ENCODE results near the gene DHDH. TPM values are rescaled to one million over a fixed set of nuclear protein-coding genes. Genes with fewer than 3 reads are reported as not detected.

Gene DHDH
- polyA plus RNA-seq, 3 donors = 4.6 to 7.4 (median 5.9) TPM

DNA sequence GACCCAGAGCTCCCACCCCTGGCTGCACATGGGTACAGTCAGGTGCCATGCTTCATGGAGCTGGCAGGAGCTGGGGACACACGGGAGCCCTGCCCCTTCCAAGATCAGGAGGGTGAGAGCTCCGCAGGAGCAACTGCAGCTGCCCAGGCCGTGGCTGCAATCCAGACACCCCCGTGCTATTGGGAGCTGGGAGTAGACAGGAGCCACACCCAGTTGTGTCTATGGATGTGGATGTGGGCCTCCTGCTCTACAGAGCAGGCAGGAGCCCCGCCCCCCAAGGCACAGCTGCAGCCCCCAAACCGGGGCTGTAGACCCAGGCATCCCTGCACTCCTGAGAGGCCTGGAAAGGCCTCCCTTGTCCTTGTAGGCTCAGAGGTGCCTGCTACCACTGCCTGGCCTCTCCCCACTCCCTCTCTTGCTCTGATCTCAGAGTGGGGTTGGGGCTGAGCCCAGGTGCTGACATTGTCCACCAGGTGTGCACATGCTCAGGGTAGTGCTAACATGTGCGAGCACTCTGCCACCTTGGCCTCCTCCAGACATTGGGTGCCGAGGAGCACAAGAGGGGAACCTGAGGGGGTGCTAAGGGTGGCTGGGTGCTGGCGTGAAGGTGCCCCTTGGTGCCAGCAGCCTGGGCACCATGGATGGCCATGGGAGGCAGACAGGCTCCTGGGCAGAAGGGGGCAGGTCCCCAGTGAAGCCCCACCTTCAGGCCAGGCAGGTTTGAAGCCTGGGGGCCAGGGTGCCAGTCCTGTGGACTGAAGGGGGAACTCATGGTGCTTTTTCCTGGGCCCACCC, 13.2 kb downstream of the DHDH start:
- DNase-seq (ENCODE audit: low read depth in 3 of 3, low spot score in 2 of 3) = no peak

DNA sequence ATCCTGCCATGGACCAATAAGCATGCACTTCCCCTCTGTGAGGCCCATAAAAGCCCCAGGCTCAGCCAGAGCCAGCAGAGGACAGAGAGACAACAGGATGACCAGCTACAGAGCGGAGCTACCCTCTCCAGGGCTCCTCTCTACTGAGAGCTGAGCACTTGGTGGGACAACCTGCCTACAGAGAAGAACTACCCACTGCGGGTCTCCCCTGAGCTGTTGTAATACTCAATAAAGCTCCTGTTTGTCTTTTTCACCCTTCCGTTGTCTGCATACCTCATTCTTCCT, 13.7 kb downstream of the DHDH start:
- no peak for DNase-seq (ENCODE audit: low read depth in 3 of 3, low spot score in 2 of 3)

DNA sequence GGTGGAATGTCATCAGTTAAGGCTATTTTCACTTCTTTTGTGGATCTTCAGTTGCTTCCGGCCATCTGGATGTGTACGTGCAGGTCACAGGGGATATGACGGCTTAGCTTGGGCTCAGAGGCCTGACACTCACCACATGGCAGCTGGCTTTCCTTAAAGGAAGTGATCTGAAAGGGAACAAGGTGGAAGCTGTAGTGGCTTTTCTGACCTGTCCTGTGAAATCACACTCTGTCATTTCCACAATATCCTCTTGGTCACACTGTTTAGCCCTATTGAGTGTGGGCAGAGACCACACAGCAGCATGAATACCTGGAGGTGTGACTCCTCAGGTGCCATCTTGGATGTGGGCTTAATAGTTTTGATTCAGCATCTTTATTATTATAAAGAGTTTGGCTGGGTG, 16.7 kb downstream of the DHDH start:
- no peak for DNase-seq (ENCODE audit: low read depth in 3 of 3, low spot score in 2 of 3)

DNA sequence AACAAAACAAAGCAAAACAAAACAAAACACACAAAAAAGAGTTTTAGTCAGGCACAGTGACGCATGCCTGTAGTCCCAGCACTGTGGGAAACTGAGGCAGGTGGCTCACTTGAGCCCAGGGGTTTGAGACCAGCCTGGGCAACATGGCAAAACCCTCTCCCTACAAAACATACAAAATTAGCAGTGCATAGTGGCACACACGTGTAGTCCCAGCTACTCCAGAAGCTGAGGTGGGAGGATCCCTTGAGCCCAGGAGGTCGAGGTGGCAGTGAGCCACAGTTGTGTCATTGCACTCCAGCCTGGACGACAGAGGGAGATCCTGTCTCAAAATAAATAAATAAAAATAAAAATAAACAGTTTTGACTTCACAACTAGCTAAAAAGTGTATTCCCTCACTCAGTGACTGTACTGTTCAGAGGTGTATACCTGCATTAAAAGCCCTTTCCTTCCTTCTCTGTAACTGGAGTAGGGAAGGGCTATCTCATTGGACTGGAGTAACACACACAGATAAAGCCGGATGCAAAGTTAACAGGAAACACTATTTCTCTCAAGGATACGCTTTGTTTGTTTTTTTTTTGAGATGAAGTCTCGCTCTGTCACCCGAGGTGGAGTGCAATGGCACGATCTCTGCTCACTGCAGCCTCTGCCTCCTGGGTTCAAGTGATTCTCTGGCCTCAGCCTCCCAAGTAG, 17.5 kb downstream of the DHDH start:
- no peak for DNase-seq (ENCODE audit: low read depth in 3 of 3, low spot score in 2 of 3)

DNA sequence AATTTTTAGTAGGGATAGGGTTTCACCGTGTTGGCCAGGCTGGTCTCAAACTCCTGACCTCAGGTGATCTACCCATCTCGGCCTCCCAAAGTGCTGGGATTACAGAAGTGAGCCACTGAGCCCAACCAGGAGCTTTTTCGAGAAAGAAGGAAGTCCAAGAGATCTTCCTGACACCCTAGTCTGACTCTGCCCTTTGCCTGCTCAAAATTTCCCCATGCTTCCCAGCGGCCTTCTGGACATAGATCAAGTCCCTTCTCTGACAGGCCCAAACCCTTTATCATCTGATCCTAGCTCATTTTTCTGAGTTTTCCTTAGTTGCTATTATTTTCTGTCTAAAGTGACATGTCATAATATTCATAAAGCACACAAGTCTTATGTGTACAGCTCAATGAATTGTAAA, 19.6 kb downstream of the DHDH start:
- no peak for DNase-seq (ENCODE audit: low read depth in 3 of 3, low spot score in 2 of 3)

DNA sequence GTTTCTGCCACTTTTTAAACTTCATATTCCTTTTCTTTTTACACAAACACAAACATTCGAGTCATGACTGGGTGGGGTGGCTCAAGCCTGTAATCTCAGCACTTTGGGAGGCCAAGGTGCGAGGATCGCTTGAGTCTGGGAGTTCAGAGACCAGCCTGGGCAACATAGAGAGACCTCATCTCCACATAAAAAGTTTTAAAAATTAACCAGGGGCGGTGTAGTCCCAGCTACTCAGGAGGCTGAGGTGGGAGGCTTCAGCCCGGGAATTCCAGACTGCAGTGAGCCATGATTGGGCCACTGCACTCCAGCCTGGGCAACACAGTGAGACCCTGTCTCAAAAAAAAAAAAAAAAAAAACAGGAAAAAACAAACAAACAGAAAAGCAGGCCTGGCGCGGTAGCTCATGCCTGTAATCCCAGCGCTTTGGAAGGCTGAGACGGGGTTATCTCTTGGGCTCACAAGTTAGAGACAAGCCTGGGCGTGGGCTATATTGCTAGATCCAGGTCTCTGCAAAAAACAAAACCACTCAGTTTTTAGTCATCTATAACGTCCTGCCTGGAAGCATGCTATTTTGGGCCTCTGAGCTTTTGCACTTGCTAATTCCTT, 20.6 kb downstream of the DHDH start:
- no peak for DNase-seq (ENCODE audit: low read depth in 3 of 3, low spot score in 2 of 3)

DNA sequence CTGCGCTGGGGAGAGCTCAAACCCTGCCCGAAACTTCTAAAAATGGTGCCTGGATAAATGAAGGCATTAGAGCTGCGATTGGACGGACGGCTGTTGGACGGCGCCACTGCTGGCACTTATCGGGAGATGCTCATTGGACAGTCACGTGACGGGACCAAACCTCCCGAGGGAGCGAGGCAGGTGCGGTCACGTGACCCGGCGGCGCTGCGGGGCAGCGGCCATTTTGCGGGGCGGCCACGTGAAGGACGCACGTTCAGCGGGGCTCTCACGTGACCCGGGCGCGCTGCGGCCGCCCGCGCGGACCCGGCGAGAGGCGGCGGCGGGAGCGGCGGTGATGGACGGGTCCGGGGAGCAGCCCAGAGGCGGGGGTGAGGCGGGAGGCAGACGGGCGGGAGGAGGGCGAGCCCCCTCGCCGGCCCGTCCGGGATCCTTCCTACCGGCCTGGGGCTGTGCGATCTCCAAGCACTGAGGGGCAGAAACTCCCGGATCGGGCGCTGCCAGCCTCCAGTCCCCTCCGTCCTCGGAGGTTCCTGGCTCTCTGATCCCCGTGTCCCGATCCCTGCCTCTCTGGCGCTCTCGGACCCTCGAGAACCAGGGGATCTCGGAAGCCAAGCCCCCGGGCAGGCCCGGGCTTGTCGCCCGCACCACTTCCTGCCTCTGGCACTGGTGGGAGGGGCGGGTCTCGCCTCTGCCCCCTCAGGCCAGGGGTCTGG, 21.3 kb downstream of the DHDH start, which contains the start of gene BAX:
Gene BAX, plus strand, starts transcription at position 281 of the 713 bp plus-strand sequence. Its CDS starts 54 bp downstream, at position 335.
- peak; percentile 79 to 88 (median 86) for DNase-seq (ENCODE audit: low read depth in 3 of 3, low spot score in 2 of 3)

DNA sequence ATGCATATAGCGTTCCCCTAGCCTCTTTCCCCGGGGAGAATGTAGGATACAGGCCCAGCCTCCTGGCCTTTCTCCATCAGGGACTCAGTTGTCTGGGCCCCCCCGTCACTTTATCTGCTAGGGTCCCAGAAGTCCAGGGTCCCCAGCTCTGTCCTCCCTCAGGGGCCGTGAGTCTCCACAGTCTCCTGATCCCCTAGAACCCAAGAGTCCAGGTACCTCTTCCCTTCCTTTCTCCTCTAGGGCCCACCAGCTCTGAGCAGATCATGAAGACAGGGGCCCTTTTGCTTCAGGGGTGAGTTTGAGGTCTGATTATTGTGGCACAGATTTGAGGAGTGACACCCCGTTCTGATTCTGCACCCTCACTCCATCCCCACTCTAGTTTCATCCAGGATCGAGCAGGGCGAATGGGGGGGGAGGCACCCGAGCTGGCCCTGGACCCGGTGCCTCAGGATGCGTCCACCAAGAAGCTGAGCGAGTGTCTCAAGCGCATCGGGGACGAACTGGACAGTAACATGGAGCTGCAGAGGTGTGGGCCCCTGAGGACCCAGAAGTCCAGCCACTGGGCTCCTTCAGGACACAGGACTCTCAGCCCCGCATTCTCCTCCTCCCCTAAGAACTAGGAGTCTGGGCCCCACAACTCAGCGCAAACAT, 21.9 kb downstream of the DHDH start:
- no peak for DNase-seq (ENCODE audit: low read depth in 3 of 3, low spot score in 2 of 3)

DNA sequence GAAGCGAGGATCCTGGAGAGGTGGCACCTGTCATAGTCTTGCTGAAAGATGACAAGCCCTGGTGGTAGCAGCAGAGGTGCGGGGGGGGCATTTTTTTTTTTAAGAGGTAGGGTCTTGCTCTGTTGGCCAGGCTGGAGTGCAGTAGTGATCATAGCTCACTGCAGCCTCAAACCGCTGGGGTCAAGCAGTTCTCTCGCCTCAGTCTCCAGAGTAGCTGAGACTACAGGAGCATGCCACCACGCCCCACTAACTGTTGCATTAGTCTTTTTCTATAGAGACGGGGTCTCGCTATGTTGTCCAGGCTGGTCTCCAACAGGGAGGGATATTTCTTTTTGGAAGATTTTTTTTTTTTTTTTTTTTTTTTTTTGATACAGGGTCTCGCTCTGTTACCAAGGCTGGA, 24.5 kb downstream of the DHDH start:
- no peak for DNase-seq (ENCODE audit: low read depth in 3 of 3, low spot score in 2 of 3)

DNA sequence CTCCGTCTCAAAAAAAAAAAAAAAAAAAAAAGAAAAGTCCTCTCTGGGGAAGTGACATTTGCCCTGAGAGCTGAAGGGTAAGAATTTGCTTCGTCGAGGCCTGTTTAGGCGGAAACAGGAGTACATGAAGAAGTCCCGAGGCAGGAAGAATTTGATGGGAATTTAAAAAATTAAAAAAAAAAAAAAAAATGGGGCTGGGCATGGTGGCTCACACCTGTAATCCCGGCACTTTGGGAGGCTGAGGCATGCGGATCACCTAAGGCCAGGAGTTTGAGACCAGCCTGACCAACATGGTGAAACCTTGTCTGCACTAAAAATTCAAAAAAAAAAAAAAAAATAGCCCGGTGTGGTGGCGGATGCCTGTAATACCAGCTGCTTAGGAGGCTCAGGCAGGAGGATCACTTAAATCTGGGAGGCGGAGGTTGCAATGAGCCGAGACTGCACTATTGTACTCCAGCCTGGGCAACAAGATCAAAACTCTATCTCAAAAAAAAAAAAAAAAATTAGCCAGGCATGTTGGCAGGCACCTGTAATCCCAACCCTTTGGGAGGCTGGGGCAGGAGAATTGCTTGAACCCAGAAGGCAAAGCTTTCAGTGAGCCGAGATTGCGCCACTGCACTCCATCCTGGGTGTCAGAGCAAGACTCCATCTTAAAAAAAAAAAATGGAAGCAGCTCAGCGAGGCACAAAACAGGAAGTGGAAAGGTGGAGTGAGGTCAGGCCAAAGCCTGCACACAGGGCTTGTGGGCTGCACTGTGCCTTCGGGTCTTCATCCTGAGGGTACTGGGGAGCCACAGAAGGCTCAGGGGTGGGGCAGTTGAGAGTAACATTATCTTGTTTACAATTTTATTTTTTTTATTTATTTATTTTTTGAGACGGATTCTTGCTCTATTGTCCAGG, 26.1 kb downstream of the DHDH start:
- no peak for DNase-seq (ENCODE audit: low read depth in 3 of 3, low spot score in 2 of 3)

DNA sequence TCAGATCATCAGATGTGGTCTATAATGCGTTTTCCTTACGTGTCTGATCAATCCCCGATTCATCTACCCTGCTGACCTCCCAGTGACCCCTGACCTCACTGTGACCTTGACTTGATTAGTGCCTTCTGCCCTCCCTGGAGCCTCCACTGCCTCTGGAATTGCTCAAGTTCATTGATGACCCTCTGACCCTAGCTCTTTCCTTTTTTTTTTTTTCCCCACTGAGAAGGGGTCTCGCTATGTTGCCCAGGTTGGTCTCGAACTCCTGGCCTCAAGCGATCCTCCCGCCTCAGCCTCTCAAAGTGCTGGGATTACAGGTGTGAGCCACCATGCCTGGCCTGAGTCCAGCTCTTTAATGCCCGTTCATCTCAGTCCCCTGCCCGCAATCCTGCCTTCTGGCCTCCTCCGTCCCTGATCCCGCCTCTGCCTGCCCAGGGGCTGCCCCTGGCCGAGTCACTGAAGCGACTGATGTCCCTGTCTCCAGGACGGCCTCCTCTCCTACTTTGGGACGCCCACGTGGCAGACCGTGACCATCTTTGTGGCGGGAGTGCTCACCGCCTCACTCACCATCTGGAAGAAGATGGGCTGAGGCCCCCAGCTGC, 27.7 kb downstream of the DHDH start:
- no peak for DNase-seq (ENCODE audit: low read depth in 3 of 3, low spot score in 2 of 3)

DNA sequence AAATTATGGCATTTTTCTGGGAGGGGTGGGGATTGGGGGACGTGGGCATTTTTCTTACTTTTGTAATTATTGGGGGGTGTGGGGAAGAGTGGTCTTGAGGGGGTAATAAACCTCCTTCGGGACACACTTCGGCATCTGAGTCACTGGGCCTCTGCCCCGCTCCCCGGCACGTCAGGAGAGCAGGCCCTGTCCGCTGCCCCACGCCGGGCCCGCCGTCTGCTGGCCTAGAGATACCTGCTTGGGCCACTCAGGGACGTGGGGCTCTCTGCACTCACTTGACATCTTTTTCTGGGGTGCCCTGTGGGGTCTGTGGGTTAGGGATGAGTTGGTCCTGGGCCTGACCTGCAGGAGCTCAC, 28.2 kb downstream of the DHDH start:
- DNase-seq (ENCODE audit: low read depth in 3 of 3, low spot score in 2 of 3) = no peak

DNA sequence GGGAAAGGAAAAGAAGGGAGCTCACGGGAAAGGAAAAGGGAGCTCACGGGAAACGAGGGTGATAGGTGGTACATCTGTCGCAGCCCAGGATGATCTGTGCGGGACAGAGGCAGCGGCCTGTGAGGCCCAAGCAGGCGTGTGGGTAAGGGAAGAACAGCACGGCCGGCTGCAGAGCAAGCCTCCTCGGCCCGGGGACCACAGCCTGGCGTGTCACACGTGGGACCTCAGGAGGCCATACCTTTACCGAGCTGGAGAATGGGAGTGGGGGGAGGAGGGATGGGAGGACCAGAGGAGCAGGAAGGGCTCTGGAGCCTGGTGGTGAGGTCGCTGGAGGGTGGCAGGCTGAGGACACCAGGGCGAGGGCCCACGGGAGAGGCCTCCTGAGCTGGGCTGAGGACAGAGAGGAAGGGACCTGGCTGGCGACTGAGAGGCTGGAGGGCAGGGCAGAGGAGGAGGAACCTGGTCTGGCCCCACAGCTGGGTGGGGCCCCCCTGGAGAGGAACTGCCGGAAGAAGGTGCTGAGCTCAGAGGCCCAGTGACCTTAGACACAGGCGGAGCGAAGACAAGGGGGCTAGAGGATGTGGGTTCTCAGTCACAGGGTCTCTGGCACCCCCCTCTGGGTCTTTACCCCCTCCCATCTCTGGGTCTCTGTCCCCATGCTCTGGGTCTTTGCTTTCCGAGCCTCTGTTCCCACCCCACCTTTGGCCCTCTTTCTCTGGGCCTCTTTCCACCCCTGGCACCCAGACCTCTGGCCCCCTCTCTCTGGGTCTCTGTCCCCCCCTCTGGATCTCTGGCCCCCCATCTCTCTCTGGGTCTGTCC, 28.7 kb downstream of the DHDH start:
- DNase-seq (ENCODE audit: low read depth in 3 of 3, low spot score in 2 of 3) = no peak

DNA sequence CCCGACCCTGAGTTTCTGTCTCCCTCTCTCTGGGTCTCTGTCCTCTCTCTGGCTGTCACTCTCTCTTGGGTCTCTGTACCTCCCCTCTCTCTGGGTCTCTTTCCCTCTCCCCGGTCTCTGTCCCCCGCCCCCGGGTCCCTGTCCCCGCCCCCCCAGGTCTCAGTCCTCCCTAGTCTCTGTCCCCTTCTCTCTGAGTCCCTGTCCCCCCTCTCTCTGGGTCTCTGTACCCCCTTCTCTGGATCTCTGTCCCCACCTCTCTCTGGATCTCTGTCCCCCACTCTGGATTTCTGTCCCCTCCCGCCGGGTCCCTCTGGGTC, 29.3 kb downstream of the DHDH start:
- DNase-seq (ENCODE audit: low read depth in 3 of 3, low spot score in 2 of 3) = no peak

DNA sequence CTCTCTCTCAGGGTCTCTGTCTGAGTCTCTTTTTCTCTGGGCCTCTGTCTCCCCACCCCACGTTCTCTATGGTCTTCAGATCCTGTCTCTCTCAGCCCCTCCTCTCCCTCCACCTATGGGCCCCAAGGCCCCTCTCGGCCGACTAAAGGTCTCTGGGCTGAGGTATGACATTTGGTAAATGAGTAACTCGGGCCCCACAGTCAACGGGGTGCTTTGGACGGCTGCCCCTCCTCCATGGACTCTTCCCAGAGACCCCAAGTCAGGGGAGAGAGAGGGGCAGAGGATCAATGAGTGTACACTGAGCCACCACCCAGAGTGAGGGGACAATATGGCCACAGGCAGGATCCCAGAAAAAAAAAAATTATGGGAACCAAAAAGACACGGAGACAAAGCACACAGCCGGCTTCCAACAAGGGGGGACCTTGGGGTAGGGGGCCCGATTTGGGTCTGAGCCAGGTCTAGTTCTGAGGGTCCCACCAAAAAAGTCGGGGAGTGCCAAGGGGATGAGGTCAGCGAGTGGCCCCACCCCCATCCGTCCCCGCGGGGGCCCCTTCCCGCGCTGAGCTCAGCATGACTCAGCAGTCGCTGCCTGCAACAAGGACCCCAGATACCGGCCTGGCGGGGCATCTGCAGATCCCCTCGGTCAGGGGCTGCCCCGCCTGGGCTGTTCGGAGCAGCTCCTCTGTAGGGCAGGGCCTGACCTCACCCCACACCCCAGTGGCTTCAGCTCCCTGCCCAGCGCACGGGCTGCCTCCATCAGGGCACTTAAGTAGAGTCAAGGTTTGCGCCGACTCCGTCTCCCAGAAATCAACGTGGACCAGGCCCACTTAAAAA, 30.1 kb downstream of the DHDH start:
- peak in 1 of 3 donors; percentile 56 for DNase-seq (ENCODE audit: low read depth in 3 of 3, low spot score in 2 of 3)

DNA sequence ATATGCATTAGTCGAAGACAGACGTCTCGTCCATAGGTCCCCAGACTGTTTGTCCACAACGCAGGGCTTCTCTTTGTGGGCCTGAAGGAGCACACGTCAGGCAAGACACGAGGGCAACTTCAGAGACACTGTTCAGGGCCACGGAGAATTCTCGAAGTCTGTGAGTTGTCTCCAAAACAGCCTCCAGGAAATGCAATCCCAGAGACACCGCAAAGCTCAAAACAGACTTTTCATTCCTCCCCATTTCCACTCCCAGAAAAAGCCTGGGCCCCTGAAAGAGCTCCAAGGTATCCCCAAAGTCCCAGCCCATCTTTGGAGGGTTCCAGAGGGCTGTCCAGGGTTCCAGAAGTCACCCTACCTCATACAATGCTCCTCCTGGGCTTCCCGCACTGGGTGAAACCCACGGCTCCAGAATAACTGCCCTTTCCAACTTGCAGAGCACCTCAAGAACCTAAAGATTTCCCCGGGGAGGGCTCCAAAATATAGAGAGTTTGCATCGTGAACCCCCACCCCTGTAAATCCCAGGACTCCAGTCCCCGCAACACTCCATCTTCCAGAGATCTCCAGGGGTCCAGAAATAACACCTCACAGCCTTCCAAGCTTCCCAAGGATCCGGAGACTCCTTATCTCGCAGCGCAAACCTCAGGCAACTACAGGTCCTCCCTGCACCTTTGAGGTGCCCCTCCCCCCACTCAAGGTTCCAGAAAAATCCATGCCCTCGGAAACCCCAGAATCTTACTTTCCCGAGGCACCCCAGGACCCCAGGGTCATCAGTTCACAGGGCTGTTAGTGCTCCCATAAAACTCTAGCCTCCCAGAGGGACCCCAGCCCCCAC, 30.9 kb downstream of the DHDH start:
- DNase-seq (ENCODE audit: low read depth in 3 of 3, low spot score in 2 of 3) = no peak

Data from right renal cortex interstitium (tissue), 3 donors.